Measurements from ENCODE around the gene MTFR1L.
"Not testable (repeated sequence)": the region's sequence is repeated elsewhere in the genome, so short reads cannot be mapped to it uniquely, and the experiment has no call there.

Gene MTFR1L

DNA sequence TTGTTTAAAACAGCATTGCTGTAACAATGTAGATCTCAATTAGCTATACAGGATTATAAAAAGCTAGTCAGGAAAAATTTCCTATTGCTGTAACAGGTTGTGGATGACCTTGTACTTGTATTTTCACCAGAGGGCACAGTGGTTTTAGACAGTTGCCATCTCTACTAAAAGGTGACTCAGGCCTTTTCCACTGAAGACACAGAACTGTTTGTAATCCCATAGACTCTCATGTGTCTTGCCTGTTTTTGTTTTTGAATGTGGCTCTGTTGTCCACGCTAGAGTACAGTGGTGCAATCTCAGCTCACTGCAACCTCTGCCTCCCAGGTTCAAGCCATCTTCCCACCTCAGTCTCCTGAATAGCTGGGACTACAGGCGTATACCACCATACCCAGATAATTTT is 5.9 kb downstream of the MTFR1L start:
- no peak for DNase-seq (ENCODE audit: low read depth, low spot score)

DNA sequence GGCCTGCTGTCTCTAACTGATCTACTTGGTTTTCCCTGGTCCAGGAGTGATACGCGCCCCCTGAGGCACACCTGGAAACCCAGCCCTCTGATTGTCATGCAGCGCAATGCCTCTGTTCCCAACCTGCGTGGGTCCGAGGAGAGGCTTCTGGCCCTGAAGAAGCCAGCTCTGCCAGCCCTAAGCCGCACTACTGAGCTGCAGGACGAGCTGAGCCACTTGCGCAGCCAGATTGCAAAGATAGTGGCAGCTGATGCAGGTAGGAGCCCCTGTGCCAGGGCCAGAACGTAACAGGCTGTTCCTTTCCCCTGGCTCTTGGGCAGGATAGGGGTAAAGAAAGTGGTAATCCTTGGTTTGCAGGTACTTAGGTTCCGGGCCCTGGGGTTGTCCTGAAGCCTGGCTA is 6.8 kb downstream of the MTFR1L start:
- DNase-seq (ENCODE audit: low read depth, low spot score) = no peak

DNA sequence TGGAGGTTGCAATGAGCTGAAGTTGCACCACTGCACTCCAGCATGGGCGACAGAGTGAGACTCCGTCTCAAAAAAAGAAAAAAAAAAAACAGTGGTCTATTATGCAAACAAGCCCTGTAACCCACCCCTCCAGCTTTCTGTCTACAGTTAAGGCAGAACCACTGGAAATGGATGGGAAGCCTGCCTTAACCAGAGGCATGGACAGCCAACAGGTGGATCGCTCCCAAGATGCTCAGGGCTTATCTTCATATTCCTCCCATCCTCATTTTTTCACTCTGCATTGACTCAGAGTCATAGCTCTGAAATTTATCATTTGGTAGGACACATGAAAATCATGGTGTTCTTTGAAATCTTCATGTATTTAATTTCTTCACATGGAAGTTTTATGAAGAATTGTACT is 8.7 kb downstream of the MTFR1L start:
- no peak for DNase-seq (ENCODE audit: low read depth, low spot score)

DNA sequence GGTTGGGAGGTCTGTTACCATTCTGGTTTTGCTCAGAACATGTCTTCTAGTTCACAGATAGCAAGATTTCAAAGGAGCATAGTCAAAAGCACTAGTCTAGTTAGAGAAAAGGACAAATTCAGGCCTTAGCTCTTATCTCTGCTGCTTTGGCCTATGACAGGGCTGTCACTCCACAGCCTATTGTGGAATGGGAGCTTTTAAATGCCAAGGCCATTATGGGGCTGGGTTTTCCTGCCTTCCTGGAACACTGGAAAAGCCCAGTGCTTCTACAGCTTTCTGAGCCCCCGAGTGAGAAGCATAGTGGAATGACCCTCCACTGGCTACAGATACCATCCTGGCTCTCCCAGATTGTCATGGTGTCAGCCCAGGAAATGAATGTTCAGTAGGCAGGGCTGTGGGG is 9.3 kb downstream of the MTFR1L start:
- no peak for DNase-seq (ENCODE audit: low read depth, low spot score)

DNA sequence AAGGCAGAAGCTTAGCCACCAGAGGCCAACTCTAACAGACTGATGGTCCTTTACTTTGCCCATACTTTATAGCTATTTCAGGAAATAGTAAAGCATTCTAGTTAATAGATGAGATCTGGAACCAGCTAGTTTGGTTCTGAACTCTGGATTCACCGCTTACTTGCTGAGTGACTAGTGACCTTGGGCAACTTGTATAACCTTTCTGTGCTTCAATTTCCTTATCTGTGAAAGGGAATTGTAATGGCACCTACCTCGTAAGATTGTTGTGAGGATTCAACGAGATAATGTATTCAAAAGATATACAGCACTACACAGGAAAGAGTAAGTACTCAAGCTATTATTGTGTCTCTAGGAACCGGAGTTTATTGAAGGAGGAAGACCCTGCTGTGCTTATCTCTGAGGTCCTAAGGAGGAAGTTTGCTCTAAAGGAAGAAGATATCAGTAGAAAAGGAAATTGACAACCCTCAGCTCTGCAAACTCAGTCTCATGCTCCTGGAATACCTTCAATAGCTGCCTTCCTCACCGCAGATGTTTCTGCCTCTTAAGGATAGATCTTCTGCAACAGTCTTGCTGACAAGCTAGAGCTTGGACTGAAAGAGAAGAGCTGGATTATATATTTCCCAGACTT is 11.9 kb downstream of the MTFR1L start:
- DNase-seq (ENCODE audit: low read depth, low spot score) = no peak

DNA sequence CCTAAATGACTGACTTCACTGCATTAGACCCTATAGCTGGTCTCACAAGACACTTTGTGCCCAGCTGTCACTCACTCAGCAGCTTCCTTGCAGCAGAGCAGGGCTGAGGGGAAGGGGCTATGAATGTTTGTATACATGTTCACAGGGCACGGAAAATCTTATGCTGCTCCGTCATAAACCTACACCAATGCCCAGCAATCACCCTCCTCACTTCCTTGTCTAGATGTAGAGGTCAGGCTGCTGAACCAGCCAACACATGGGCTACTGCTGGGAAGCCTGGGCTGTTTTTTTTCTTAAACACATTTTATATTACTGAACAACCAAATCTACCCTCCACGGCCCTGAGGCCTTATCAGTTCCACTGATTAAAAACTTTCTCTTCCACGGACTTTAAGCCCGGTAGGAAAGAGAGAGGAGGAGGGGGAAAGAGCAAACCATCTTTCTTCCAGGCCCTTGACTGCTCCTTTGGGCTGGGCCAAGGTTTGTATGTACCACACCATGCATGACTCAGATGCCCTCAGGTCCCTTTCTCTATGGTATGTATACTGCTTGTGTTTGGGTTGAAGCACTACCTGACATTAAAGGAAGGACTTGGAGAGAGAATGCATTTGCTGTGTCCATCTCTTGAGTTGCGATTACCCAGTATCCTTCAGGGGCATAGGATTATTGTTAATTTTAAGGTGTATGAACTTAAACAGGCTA is 12.7 kb downstream of the MTFR1L start:
- DNase-seq (ENCODE audit: low read depth, low spot score) = no peak

DNA sequence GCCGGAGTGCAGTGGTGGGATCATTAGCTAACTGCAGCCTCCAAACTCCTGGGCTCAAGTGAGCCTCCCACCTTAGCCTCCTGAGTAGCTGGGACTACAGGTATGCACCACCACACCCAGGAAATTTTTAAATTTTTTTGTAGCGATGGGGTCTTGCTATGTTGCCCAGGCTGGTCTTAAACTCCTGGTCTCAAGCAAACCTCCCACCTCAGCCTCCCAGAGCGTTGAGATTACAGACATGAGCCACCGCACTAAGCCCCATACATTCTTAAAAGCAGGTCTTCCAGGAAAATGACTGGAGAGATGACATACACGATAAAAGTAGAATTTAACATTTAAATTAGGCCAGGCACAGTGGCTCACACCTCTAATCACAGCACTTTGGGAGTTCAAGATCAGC is 13.4 kb downstream of the MTFR1L start:
- DNase-seq (ENCODE audit: low read depth, low spot score) = no peak

DNA sequence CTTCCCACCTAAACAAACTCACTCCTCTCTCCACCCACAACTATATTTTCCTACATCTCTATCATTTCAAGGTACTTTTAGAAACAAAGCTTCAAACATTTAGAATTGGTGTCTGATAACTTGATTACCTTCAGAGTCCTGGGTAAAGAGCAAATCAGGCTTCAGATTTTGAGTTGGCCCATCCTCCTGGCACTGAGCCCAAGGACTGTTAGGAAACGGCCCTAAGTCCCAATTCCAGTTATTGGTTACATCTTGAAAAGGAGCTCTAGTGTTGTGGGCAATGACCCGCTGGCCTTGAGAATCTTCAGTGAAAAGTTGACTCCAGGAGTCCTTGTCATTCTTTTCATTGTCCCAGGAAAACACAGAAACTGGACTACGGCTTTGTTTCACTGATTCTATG is 15.1 kb downstream of the MTFR1L start:
- DNase-seq (ENCODE audit: low read depth, low spot score) = no peak

DNA sequence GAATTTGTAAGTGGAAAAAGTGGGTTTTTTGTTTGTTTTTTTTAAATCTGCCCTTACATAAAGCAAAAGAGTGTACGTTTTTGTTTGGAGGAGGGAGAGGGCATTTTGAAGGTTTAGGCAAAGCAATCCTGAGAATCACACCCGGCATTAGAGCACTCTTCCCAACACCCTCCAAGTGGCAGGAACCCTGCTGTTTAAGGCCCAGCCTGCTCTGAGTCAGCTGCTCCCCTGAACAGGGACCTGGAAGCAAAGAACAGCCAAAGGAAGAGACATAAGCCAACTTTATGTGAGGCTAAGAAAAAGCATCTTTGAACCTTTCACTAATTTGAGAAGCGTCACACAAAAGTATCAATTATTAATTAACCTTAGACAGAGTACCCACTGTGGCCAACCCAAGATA is 16.9 kb downstream of the MTFR1L start:
- no peak for DNase-seq (ENCODE audit: low read depth, low spot score)

DNA sequence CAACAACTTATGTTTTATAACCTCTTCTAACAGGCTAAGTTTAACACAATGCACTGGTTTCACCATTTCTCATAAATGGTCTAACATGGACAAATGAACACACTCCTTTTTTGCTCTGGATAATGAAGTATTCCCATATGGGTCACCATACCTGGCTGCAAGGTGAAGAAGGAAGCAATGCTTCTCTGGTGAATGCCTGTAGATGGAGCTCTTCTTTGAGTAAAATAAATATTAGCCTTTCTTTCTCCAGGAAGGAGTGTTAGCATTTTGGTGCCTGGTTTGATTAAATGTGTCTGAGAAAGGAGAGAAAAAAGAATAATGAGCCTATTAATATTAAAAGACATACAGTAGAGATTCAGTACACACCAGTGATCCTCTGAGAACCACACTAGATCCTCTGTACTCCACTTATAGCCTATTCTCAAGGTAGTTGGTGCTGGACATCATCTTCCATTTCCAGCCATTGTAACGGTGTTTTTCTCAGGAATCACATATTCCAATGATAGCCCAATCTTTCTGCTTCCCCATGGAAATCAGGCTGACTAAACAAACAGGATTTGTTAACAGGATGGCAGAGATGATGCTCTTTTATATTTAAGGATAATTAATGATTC is 17.6 kb downstream of the MTFR1L start:
- no peak for DNase-seq (ENCODE audit: low read depth, low spot score)

DNA sequence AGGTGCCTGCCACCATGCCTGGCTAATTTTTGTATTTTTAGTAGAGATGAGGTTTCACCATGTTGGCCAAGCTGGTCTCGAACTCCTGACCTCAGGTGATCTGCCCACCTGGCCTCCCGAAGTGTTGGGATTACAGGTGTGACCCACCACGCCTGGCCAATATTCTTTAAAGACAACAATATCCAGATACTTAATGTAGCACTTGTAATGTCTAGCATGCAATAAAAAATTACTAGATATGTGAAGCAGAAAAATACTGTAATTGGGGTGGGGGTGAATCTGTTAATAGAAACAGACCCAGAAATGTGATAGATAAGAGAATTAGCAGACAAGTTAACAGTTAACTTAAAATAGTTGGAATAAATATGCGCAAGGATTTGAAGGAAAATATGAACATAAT is 20.1 kb downstream of the MTFR1L start:
- not testable (repeated sequence) for DNase-seq (ENCODE audit: low read depth, low spot score)

DNA sequence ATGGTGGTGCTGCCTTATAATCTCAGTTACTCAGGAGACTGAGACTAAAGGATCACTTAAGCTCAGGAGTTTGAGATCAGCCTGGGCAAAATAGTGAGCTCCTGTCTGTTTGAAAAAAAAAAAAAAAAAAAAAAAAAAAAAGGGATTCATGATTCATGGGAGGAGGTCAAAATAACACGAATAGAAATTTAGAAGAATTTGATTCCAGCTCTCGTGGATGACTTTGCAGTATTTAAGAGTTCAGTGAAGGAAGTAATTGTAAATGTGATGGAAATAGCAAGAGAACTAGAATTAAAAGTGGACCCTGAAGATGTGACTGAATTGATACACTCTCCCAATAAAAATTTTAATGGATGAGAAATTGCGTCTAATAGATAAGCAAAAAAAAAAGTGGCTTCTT is 23.7 kb downstream of the MTFR1L start:
- no peak for DNase-seq (ENCODE audit: low read depth, low spot score)

DNA sequence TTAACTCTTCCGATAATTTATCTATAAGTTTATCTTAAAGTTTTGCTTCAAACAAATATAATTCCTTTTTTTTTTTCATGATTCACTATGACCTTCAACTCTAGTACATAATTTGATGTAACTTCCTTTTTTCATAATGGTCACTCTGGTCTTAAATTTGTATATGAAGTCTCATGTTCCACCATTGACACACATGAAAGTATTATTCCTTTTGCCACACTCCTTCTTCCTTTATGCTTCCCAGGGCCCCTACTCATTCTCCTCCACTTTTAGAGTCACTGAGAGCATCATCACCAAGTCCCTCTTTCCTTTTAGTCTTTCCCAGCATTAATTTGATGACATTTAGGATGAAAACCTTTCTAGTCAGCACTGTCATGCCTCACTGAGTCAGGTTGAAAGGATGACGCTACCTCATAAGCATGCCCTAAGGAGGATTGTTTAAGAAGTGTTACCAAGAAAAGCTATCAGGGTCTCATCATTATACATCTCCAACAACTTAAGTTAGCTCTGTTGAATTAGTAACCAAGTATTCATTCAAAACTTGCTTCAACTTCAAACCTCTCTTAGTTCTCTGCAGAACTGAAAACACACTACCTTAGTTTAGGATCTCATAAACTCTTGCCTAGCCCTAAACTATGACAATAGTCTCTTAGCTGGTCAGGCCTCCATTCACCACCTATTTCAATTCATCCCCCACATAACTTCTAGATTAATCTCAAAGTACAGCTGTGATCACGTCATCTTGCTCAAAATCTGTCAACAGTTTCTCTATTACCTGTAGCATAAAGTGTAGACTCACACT is 25.0 kb downstream of the MTFR1L start:
- DNase-seq (ENCODE audit: low read depth, low spot score) = no peak

DNA sequence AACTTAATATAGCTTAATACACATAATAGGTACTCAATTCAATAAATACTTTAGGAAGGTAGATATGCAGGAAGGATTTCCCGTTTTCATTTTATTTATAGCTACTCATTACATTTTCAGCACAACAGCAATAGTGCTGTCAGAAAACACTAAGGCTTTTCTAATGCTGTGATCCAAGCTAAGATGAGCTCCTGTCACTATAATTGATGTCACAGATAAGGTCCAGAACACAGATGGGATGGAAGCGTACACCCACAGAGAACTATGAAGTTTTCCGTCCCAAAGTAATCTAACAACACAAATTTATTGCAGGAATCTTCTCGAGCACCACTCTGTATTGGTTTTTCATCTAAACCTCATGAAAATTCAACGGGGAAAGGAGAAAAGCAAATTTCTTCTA is 25.9 kb downstream of the MTFR1L start:
- DNase-seq (ENCODE audit: low read depth, low spot score) = no peak

DNA sequence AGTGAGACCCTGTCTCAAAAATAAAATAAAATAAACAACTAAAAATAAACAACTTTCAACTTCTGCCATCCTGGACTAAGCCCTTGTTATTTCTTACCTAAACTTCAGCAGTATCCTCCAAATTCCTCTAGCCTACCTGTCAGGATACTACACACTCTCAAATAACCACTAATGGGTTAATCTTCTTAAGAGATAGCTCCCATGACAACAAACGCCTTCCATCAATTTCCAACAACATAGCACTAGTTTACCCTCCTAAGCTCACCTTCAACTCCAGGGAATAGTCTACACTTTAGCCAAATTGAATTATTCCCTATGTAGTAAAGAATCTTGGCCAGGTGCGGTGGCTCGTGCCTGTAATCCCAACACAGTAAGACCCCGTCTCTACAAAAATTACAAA is 28.2 kb downstream of the MTFR1L start:
- no peak for DNase-seq (ENCODE audit: low read depth, low spot score)

DNA sequence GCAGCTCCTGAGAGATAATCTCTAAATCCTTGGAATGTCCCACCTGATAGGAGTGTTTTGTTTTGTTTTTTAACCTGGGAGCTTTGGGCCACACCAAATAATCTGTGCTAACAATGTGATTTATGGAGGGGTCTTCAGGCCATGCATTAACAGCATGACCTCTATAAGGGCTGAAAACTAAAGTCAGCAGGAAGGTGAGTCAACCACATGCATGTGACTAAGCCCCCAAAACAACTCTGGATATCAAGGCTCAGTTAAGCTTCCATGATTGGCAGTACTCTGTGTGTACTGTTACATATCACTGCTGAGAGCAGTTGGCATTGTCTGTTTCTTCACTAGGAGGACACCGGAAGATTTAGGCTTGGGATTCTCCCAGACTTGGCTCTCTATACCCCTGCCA is 28.8 kb downstream of the MTFR1L start:
- DNase-seq (ENCODE audit: low read depth, low spot score) = no peak

DNA sequence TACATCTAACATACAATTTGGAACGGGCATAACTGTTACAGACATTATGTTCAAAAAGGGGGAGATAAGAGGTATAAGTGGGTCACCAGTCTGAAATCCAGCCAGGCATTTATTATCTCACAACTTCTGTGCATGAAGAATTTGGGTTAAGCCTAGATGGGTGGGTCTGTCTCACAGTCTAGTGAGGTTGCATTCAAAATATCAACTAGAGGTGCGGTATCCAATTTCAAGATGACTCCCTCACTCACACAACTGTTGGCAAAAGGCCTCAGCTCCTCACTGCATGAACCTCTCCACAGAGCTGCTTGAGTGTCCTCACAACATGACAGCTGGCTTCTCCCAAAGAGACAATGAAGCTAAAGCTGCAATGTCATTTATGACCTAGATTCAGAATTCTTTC is 34.8 kb downstream of the MTFR1L start:
- no peak for DNase-seq (ENCODE audit: low read depth, low spot score)

DNA sequence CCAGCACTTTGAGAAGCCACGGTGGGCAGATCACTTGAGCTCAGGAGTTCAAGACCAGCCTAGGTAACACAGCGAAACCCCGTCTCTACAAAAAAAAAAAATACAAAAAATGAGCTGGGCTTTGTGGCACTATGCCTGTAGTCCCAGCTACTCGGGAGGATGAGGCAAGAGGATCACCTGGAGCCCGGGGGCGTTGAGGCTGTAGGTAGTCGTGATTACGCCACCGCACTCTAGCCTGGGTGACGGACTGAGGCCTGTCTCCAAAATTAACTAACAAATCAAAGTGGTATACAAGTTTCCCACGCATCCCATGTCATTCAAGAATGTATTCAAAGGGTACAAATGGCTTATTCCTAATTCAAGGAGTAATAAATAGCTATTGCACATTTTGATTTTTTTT is 37.1 kb downstream of the MTFR1L start:
- DNase-seq (ENCODE audit: low read depth, low spot score) = no peak

DNA sequence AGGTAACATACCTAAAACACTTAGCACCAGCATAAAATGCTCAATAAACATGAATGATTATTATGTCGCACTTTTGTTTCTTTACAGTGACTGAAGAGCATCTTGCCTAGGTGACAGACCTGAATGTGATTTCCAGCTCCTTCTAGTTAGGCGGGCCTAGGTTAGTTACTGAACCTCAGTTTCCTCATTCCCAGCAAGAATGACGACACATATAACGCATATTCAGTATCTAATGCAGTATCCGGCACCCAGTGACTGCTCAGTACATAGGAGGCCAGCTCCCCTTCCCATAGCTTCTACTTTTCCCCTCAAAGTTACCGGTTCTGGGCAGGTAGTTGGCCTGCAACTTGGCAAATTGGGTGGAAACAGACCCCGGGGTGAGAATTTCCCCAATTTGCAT is 38.7 kb downstream of the MTFR1L start:
- no peak for DNase-seq (ENCODE audit: low read depth, low spot score)

DNA sequence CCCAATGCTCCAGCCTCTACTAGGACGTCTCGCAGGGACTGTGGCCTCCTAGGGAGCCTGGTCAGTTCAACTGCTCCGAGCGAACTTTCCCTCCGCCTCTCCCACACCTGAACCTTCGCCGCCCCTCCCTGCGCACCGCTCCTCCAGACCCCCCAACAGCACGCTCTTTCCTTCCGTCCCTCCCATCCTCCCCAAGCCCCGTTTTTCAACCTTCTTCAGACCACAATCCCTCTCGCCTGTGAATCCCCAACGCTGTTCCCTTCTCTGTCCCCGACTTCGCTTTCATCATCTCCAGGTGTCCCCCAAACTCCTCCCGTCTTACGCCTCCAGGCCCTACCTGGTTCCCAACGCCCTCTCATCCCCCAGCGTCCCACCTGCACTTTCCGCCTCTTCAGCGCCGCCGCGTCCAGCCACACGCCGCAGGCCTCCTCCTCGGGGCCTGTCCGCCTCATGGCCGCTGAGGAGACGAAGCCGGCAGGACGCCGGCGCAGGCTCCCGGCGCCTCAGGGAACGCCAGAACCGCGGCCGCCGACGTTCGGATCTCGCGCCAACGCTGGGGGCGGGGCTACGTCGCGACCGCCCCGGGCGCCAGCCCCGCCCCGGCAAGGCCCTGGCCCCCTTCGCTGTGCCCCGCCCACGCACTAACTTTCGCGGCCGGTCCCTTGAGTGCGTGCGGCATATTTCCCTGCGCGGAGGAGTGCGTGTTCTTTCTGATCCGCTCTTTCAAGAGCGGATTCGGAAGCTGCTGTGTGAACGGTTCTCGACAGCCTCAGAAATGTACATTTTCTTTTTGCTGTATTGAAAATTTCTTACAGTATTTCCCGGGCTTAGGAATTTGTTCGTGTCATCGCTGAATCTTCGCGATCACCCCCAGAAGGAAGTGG is 39.4 kb downstream of the MTFR1L start, which contains the start of gene AUNIP:
Gene AUNIP (minus strand): TSS at position 552 of the 884 bp plus-strand sequence. CDS start 100 bp downstream, at position 452.
- DNase-seq (ENCODE audit: low read depth, low spot score) = no peak
